Measurements from ENCODE around the gene FAM168B.

Gene FAM168B

GRCh38 chr2:130998561-130998960, 94.7 kb downstream of the FAM168B start:
- no peaks in the 10 kb centered on the region for H3K4me1 ChIP-seq (ENCODE audit: control insufficient read depth, insufficient read depth, low read length)
- no peaks in the 10 kb centered on the region for H3K36me3 ChIP-seq (ENCODE audit: control insufficient read depth, insufficient read depth, low read length)
- H3K4me3 ChIP-seq (ENCODE audit: low read length): no peak overlapping the region
- H3K27me3 ChIP-seq (ENCODE audit: control insufficient read depth, insufficient read depth, low read length): no peaks in the 10 kb centered on the region
- no peaks in the 10 kb centered on the region for H3K9me3 ChIP-seq (ENCODE audit: control insufficient read depth, low read length)
- no peak overlapping the region for H3K9ac ChIP-seq (ENCODE audit: low read length)
